Middle frontal gyrus (tissue), 1 donor: ENCODE measurements around the gene CDR2L.
A peak's percentile ranks its signal among the peaks of the same experiment; 100 is the strongest.
"Not testable (repeated sequence)": the region's sequence is repeated elsewhere in the genome, so short reads cannot be mapped to it uniquely, and the experiment has no call there.

Source experiments
- DNase-seq: peaks from one replicate; pipeline ENCODE4 v3.0.0-alpha.2; 2015; ENCODE audit warnings: low spot score; ENCODE audit errors: extremely low spot score

CDR2L gene

DNA sequence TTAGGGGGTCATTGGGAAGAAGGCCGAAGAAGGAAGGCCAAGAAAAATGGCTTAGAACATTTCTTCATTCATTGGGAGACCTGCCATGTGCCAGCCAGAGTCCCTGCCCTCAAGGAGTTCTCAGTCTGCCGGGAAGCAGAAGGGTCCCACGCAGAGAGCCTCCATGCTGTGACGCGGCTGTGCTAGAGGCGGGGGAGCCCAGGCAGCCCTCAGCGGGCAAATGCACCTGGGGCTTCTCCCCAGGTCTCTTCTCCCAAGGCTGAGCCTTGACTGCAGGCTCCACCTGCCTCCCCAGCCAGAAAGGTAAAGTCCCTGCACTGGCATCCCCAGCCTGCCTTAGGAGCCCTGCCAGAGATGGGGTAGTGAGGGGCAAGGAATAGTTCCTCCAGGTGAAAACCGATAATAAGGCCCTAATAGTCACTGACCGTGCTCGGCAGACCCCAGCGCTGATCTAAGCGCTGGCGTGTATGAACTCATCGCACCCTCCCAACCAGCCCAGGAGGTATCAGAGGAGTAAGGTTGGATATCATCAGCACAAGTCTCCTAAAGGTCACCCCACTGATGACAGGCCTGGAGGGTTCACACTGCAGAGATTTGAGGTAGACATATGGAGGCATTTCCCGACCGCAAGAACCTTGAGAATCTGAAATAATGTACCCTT, 6.0 kb upstream of the CDR2L start:
- DNase-seq, result no peak

DNA sequence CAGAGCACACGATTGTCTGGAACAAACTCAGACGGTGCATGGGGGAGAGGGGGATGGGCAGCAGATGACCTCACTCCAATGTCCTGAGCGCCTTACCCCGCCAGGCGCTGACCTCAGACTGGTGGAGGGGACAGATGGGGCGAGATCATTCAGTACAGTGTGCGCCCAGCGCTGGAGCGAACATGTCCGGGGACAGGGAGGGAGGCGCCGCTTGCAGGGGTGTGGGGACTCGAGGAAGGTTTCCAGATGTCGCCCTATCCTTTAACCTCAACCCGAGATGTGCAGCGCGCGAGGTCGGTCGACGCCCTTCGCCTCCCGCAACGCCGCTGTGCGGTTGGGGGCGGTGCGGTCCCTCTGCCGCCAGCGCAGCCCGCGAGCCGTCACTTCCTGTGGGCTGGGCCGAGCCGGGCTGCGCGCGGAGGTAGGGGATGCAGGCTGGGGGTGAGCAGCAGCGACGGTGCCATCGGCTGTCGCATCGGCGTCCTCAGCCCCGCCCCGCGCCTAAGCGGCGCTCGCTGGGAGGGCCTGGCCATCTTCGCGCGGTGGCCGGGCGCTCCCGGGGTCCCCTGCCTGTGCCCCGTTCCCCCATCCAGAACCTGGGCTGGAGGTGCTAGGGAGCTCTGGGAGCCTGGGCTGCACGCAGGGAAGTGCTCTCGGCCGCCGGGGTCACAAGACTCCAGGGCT, 5.3 kb upstream of the CDR2L start:
- DNase-seq, result peak; percentile 80

DNA sequence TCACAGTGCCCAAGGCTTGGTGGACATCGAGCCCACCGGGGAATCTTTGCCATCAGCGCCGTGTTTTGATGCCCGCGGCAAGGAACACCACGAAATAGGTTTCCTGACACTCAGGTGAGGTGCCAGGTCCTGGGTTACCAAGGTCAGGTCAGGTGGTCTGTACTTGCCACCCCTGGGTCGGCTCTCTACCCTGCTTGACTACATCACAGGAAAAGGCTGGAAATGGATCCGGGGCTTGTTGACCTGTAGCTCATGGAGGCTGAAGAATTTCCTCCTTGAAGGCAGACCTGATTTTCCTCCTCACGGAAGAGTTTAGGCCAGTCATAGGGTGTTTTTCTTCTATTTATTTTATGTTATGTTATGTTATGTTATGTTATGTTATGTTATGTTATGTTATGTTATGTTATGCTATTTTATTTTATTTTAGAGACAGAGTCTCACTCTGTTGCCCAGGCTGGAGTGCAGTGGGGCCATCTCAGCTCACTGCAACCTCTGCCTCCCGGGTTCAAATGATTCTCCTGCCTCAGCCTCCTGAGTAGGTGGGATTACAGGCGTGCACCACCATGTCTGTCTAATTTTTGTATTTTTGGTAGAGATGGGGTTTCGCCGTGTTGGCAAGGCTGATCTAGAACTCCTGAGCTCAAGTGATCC, 4.6 kb upstream of the CDR2L start:
- DNase-seq, result not testable (repeated sequence)

DNA sequence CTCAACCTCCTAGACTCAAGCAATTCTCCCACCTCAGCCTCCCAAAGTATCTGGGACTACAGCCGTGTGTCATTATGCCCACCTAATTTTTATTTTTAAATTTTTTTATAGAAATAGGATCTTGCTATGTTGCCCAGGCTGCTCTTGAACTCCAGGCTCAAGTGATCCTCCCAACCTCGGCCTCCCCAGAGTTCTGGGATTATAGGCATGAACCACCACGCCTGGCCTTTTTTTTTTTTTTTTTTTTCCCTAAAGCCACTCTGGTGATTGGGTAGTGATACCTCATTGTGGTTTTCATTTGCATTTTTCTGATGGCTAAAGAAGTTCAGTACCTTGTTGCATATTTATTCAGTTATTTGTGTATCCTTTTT, 1.2 kb upstream of the CDR2L start:
- no peak for DNase-seq

DNA sequence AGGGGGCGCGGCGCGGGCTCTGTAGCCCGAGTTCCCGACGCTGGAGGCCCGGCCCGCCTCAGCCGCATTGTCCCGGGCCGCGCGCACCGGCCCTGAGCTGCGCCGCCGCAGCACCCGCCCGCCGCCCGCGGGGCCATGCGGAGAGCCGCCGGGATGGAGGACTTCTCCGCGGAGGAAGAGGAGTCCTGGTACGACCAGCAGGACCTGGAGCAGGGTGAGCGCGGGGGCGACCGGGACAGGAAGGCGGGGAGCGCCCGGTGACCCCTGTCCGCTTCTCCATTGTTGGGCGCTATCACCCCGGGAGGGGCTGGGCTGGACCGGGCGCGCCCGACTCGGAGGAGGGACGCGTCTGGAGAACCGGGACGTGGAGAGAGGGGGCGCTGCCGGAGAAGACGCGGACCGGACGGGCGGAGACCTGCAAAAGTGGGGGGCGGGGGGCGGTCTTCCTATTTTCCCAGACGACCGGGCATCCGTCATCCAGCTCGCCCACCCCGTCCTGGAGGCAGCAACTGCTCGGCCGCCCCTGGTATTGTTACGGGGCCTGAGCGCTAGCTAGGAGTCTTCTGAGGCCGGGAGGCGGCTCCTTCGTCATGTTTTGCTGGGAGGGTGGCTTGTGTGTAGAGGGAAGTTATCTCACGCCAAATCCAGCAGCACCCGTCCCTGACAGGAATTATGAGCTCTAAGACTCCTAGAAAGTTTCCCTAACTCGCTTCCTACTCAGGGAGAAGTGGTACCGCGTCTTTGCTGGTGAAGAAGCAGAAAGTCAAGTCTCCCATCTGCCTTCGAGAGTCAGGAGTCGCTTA, 678 bp downstream of the CDR2L start:
- DNase-seq, result peak; percentile 40

DNA sequence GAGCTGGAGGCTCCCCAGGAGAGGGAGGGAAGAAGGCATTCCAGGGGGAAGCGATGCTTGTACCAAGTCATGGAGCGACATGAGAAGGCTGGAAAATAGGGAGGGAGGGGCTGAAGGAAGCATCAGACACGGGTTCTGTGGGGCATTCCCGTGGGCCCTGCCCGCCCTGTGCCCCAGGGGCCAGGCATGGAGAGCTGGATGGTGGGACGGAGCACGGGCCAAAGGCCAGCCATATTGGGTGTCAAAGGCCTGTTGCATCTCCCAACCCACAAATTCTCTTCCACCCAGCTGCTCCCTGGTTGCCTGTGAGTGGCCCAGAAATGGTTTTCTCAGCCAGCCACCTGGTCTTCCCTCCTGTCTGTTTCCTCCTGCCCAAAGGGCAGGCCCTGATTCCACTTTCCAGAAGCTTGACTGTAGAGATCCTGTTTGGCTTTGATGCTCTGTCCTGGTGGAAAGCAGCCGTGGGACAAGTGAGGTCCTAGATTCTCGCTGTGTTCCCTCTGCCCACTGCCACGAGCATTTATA, 3.2 kb downstream of the CDR2L start:
- no peak for DNase-seq

DNA sequence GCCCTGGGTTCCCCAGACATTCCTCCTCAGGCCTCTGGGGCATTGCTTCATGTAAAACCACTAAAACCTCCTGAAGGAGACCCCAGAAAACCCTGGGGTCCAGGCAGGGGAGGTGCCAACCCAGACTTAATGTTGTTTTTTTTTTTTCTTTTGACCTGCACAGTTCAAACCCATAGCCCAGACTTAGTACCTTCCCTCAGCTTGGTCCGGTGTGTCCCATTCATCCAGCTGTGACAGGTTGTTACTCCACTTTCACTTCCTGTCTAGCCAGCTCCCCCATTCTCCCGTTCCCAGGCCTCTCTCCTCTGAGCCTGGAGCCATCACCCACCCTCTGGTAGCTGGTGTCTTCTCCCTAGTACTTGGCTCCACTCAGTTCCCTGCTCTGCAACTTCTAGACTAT, 4.8 kb downstream of the CDR2L start:
- no peak for DNase-seq

DNA sequence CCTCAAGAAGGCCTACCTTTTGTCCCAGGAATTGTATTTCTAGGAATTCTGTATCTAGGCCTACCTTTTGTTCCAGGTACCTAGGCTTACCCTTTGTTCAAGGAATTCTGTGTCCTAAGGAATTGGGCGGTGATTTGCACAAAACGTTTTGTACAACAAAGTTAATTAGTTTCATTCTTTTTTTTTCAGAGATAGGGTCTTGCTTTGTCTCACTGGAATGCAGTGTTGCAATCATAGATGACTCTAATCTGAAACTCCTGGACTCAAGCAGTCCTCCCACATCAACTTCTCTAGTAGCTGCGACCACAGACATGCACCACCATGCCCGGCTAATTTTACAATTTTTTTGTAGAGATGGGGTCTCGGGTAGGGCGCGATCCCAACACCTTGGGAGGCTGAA, 7.0 kb downstream of the CDR2L start:
- DNase-seq, result no peak

DNA sequence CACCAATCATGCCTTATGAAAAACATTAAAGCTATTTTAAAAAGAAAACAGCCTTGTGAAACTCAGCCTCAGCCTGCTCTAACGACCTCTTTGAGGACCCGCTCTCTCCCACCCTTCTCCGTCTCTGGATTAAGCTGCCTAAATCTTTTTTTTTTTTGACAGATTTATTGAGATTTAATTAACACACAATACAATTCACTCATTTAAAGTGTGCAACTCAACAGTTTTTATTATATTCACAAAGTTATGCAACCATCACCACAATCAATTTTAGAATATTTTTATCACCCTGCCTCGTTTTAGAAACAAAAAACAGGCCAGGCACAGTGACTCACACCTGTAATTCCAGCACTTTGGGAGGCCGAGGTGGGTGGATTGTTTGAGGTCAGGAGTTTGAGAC, 8.4 kb downstream of the CDR2L start:
- DNase-seq, result no peak

DNA sequence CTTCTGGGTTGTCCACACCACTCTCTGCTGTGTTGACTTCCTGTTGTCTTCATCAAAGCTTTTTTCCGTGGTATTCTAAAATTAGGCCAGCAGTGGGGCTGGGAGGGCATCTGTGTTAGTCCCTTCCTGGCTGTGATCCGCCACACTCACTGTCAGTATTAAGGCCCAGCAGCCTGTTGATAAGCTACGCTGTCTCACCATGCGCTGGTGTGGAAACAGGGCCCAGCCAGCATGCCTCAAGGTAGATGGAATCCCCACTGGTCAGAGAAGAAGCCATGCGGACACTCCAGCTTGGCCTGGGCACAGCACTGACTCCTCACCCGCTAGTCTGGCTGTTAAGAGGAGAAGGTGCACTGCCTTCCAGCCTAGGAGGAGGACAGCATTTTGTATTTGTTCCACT, 11.4 kb downstream of the CDR2L start:
- DNase-seq, result no peak

DNA sequence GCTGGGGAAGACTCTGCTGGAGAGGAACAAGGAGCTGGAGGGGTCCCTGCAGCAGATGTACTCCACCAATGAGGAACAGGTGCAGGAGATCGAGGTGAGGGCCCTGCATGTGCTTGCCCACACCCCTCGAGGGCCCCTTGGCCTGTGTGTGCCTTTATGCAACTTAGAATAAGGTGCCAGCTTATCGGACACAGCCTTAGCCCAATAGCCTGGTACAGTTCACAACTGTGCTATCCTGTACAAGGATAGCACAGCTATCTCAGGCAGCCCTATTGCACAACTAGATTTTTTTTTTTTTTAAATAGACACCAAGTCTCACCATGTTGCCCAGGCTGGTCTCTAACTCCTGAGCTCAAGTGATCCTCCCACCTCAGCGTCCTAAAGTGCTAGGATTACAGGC, 12.1 kb downstream of the CDR2L start:
- DNase-seq, result no peak

DNA sequence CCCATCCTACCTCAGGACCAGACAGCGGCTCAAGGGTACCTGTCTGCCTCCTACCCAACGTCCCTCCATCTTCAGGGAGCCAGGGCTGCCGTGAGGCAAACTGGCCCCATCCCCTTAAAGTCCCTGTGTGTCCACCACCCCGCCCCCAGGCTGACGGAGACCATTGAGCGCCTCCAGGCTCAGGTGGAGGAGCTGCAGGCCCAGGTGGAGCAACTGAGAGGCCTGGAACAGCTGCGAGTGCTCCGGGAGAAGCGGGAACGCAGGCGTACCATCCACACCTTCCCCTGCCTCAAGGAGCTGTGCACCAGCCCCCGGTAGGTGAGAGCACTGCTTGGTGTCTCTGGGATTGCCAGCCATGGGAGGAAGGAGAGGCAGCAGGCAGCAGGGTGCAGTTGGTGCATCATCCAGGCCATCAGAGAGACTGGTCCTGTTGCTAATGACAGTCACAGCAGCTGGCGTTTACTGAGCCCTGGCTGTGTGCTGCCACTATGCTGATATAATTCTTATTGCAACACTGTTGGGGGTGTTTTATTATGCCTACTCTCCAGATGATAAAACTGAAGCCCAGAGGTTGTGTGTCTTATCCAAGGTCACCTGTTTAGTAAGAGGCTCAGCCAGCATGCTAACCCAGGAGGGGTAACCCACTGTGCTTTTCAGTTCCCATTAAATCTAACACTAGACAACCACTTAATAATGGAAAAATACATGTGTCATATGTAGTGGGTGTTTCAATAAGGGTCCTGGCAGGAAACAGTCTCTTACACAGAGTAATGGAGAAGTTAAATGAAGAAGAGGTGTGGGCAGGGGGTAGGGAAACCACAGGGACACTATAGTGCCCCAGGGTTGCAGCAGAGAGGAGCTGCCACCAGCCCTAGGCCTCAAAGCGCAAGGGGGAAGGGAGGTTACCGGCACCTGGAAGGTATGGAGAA, 14.7 kb downstream of the CDR2L start:
- DNase-seq, result no peak

DNA sequence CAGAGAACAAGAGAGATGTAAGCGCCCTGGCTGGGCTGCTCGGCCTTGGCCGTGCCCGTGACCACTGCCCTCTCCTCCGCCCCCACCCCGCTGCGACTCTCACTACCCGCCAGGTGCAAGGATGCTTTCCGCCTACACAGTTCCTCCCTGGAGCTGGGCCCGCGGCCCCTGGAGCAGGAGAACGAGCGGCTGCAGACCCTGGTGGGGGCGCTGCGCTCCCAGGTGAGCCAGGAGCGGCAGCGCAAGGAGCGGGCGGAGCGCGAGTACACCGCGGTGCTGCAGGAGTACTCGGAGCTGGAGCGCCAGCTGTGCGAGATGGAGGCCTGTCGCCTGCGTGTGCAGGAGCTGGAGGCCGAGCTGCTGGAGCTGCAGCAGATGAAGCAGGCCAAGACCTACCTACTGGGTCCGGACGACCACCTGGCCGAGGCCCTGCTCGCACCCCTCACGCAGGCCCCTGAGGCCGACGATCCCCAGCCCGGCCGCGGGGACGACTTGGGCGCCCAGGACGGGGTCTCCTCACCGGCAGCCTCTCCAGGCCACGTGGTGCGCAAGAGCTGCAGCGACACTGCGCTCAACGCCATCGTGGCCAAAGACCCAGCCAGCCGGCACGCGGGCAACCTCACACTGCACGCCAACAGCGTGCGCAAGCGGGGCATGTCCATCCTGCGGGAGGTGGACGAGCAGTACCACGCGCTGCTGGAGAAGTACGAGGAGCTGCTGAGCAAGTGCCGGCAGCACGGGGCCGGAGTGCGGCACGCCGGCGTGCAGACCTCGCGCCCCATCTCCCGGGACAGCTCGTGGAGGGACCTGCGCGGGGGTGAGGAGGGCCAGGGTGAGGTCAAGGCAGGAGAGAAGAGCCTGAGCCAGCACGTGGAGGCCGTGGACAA, 15.9 kb downstream of the CDR2L start:
- DNase-seq, result no peak

DNA sequence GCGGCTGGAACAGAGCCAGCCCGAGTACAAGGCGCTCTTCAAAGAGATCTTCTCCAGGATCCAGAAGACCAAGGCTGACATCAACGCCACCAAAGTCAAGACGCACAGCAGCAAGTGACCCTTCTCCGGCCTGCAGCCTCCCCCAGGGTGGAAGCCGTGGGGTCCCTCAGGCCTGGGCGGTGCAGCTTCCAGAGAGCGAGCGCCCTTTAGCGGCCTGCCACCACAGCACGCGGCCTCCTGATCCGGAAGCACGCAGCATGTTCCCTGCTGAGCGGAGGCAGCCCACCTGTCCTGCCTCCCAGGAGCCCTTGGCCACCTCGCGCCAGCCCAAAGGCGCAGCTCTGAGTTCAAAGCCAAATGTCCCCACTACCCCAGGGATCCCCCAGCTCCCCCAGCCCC, 16.5 kb downstream of the CDR2L start:
- DNase-seq, result no peak

DNA sequence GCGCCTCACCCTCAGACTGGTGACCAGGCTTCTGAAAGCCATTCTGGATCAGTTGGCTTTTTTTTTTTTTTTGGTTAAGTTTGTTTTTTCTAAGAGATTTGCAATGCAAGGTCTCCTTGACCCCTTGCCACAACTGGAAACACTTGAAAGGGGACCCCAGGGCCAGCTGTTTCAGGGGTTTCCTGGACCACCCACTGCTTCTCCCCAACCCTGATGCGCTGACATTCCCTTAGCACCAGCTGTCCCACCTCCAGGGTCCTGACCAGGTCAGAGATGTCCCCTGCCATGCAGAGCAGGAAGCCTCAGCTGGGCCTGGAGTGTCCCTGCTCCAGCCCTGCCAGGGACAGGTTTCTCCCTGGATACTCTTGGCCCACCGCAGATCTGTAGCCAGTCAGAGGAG, 16.9 kb downstream of the CDR2L start:
- DNase-seq, result no peak

DNA sequence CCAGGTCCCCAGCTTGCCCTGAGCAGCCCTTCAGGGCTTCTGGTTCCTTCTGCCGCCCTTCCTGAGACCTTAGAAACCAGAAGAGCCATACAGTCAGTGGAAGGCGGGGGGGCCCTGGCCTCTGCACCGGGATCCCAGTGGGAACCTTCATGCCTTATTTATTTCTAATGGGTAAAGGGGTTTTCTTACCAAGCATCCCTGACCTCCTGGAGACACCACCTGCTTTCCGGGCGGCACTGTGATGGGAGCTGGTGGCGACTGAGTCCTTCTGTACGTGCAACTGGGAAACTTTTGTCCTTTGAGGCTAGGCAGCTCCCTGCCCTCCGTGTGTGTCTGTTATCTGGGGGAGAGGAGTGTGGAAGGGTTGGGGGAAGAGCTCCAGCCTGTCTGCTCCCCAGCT, 17.9 kb downstream of the CDR2L start:
- DNase-seq, result no peak

DNA sequence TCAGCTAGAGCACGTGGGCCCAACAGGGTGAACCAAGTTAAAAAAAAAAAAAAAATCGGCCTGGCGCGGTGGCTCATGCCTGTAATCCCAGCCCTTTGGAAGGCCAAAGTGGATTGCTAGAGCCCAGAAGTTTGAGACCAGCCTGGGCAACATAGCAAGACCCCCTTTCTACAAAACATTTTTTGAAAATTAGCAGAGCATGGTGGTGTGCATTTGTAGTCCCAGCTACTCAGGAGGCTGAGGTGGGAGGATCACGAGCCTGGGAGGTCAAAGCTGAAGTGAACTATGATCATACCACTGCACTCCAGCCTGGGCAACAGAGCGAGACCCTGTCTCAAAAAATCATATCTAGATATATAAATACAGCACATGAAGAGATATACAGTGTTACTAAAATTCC, 18.7 kb downstream of the CDR2L start:
- not testable (repeated sequence) for DNase-seq

DNA sequence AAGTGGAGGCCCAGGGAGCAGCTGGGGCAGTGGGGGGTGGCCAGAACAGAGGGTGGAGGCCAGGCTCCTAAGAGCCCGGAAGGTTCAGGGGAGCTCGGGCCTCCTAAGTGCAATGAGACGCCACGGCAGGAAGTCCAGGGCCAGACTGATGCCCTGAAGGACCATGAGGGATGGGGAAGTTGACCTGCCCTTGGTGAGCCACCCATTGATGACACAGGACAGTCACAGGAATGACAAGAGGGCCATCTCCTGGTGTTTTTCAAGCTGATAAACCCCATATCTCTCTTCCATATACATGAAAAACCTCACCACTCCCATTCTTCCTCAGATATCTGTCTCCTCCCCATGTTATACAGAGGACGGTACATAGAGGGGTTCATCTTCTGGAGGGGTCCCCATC, 19.2 kb downstream of the CDR2L start:
- no peak for DNase-seq

DNA sequence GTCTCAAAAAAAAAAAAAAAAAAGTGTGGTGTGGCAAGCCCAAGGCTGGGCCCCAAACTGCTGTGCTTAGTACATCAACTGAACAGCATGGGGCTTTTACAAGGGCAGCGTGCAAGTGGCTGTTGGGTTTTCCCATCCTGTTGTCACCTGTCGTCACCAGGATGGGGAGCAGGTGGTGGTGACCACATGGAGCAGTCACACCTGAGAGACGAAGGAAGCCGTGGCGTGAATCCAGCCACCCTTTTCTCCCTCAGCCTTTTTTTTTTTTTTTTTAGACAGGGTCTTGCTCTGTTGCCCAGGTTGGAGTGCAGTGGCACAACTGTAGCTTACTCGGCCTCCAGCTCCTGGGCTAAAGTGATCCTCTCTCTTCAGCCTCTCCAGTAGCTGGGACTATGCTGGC, 20.9 kb downstream of the CDR2L start:
- DNase-seq, result no peak
